ENCODE measurements around the gene ANTXRL. TPM values are rescaled to one million over a fixed set of nuclear protein-coding genes. Genes with fewer than 3 reads are reported as not detected.

Gene ANTXRL
- total and polyA plus RNA-seq, 2 of the 8 experiments (the other 6 are each of a cell fraction or from before 2014, with no cell fraction given): not detected

DNA sequence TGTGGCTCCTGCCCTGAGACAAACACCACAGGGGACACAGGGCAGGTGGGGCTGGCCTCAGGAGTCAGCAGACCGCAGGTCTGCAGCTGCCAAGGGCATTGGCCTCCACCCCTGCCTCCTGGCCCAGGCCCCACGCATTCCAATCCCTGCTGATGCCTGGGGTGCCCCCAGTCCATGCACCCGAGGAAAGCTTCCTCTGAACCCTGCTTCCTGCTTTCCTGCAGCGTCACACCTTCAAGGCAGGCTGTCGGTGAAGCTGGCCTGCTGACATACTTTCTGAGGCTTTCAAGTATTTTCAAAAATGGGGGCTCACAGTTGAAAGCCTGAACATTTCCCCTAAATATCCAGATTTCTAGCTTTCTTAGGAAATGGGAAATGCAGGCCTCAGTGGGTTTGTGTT lies 22.5 kb upstream of the ANTXRL start (continued):
- no peak for TF ChIP-seq SP2 (IDR thresholded peaks at IDR 0.05; ENCODE audit: low read length)
- TF ChIP-seq YY1 (IDR thresholded peaks at IDR 0.05; ENCODE audit: low read depth, low read length): no peak

All from H1 (cell line).